GM19452 (cell line): ENCODE results near the gene SHISAL1.
"Not testable (repeated sequence)": the region's sequence is repeated elsewhere in the genome, so short reads cannot be mapped to it uniquely, and the experiment has no call there.

Source experiments
- ATAC-seq: cut with Tn5 transposase; IDR thresholded peaks from one replicate; pipeline ENCODE4 v1.9.1; 2021; ENCODE audit not compliant: unreplicated experiment

Gene SHISAL1

GRCh38 chr22:44242946-44243724 is 69.6 kb downstream of the SHISAL1 start:
- no peak for ATAC-seq

- not testable (repeated sequence) for ATAC-seq
Measured at GRCh38 chr22:44241121-44241520, 71.6 kb downstream of the SHISAL1 start.

- no peak for ATAC-seq
Measured at GRCh38 chr22:44237290-44237689, 75.5 kb downstream of the SHISAL1 start.

GRCh38 chr22:44234372-44234771 is 78.4 kb downstream of the SHISAL1 start:
- not testable (repeated sequence) for ATAC-seq

- no peak for ATAC-seq
Measured at GRCh38 chr22:44231233-44231632, 81.5 kb downstream of the SHISAL1 start.

- ATAC-seq, result no peak
Measured at GRCh38 chr22:44229809-44230208, 82.9 kb downstream of the SHISAL1 start.

GRCh38 chr22:44229331-44229730 is 83.4 kb downstream of the SHISAL1 start:
- ATAC-seq, result no peak

- no peak for ATAC-seq
Measured at GRCh38 chr22:44225812-44226211, 86.9 kb downstream of the SHISAL1 start.

- ATAC-seq, result no peak
Measured at GRCh38 chr22:44225091-44225689, 87.6 kb downstream of the SHISAL1 start.

GRCh38 chr22:44224166-44224565 is 88.6 kb downstream of the SHISAL1 start:
- ATAC-seq, result no peak

- ATAC-seq, result no peak
Measured at GRCh38 chr22:44221710-44222475, 90.9 kb downstream of the SHISAL1 start.

- ATAC-seq, result no peak
Measured at GRCh38 chr22:44220727-44221680, 91.7 kb downstream of the SHISAL1 start.

GRCh38 chr22:44219101-44219870 is 93.5 kb downstream of the SHISAL1 start:
- ATAC-seq, result no peak

GRCh38 chr22:44218071-44218470 is 94.7 kb downstream of the SHISAL1 start:
- no peak for ATAC-seq

GRCh38 chr22:44217346-44217745 is 95.4 kb downstream of the SHISAL1 start:
- ATAC-seq, result no peak

- no peak for ATAC-seq
Measured at GRCh38 chr22:44215287-44215686, 97.5 kb downstream of the SHISAL1 start.

- ATAC-seq, result no peak
Measured at GRCh38 chr22:44214764-44215163, 98.0 kb downstream of the SHISAL1 start.

GRCh38 chr22:44214187-44214586 is 98.6 kb downstream of the SHISAL1 start:
- ATAC-seq, result no peak

GRCh38 chr22:44213489-44214043 is 99.2 kb downstream of the SHISAL1 start:
- no peak for ATAC-seq

- no peak for ATAC-seq
Measured at GRCh38 chr22:44212936-44213335, 99.8 kb downstream of the SHISAL1 start.
